ENCODE data around the gene DLL4. TPM values are rescaled to one million over a fixed set of nuclear protein-coding genes. Genes with fewer than 3 reads are reported as not detected.

DLL4 gene
- total and polyA plus RNA-seq, 10 of the 15 experiments (the other 5 are each of a cell fraction or from before 2014, with no cell fraction given), result 0.04 to 0.16 (median 0.09) TPM; not detected in 6

GRCh38 chr15:40978562-40978961 is 49.4 kb downstream of the DLL4 start:
- ChIA-PET SMC1A (ENCODE audit: uncharacterized antibody, unreplicated experiment) (interaction anchor here (1.0 kb wide), 1 partner anchor 19 kb away, joined by 3 read pairs; no protein-coding TSS in a partner anchor), CTCF (no interaction called here)
- TF ChIP-seq E2F4 (IDR thresholded peaks at IDR 0.05; ENCODE audit: low read depth, low read length) (no peak), ZNF24 (IDR thresholded peaks at IDR 0.05) (no peak), NR2F1 (conservative IDR thresholded peaks at IDR 0.05) (no peak), BHLHE40 (IDR thresholded peaks at IDR 0.05; ENCODE audit: borderline replicate concordance in 1 of 2, low read depth in 2 of 2, low read length in 1 of 2) (no peak), GABPA (IDR thresholded peaks at IDR 0.05; ENCODE audit: low read depth) (no peak), ZNF687 (IDR thresholded peaks at IDR 0.05) (no peak), HDAC6 (IDR thresholded peaks at IDR 0.05; ENCODE audit: unreplicated experiment) (no peak), KLF5 (IDR thresholded peaks at IDR 0.05; ENCODE audit: partially characterized antibody) (no peak), POLR2AphosphoS5 (IDR thresholded peaks at IDR 0.05; ENCODE audit: low read length) (no peak), MXI1 (IDR thresholded peaks at IDR 0.05; ENCODE audit: low read depth, low read length) (no peak), CEBPZ (IDR thresholded peaks at IDR 0.05; ENCODE audit: low read depth, low read length) (no peak), RELA (IDR thresholded peaks at IDR 0.05; ENCODE audit: borderline replicate concordance, partially characterized antibody) (no peak), TARDBP (IDR thresholded peaks at IDR 0.05; ENCODE audit: borderline replicate concordance) (no peak), RELB (IDR thresholded peaks at IDR 0.05; ENCODE audit: low read depth) (no peak), MEF2B (IDR thresholded peaks at IDR 0.05; ENCODE audit: partially characterized antibody, poor library complexity, severe bottlenecking) (no peak)

More at GRCh38 chr15:40978562-40978961, 49.4 kb downstream of the DLL4 start:
- H3K4me2 ChIP-seq (ENCODE audit: control insufficient read depth, insufficient read depth), result no peak overlapping the region
- ATAC-seq (no peak), DNase-seq (ENCODE audit: low read depth, low spot score) (no peak), FAIRE-seq (no peak)
- no peaks in the 10 kb centered on the region for H3K79me2 ChIP-seq (ENCODE audit: control insufficient read depth, insufficient read depth, low read length)
- no peak overlapping the region for H3K9ac ChIP-seq (ENCODE audit: control insufficient read depth, insufficient read depth, low read length)
- no peaks in the 10 kb centered on the region for H3K27me3 ChIP-seq (replicated peaks in 1 of 2; ENCODE audit: control insufficient read depth in 2 of 2, insufficient read depth in 2 of 2, low read length in 1 of 2)
- BruUV-seq (replicated peaks), result no TSS peak
- in situ Hi-C loops (cut with MboI) (no loop called here), intact Hi-C loops (cut with micrococcal nuclease; ENCODE audit: unreplicated experiment) (no loop called here)
- H3K4me3 ChIP-seq, result no peak overlapping the region
- ChIA-PET POLR2A (no interaction called here), RAD21 (ENCODE audit: unreplicated experiment) (no interaction called here)
- 93% methylated on average over 4 of the region's 4 CpGs for WGBS (ENCODE audit: insufficient coverage, insufficient replicate concordance, low lambda C conversion rate, missing lambda C conversion rate)
- H3K4me1 ChIP-seq (ENCODE audit: control insufficient read depth, insufficient read depth, low read length), result no peaks in the 10 kb centered on the region
- no peak overlapping the region for H3K27ac ChIP-seq (ENCODE audit: control insufficient read depth, insufficient read depth)
- no peak overlapping the region for H2AFZ ChIP-seq (ENCODE audit: control insufficient read depth, low read depth, low read length)
- no peaks in the 10 kb centered on the region for H3K9me3 ChIP-seq (replicated peaks; ENCODE audit: control insufficient read depth, insufficient read depth, low read length)
- peaks cover 10 to 33% of the 10 kb centered on the region in 2 experiments for H3K36me3 ChIP-seq (ENCODE audit: control insufficient read depth in 2 of 2, insufficient read depth in 2 of 2, low read length in 1 of 2)
- no peaks in the 10 kb centered on the region for H4K20me1 ChIP-seq (ENCODE audit: control insufficient read depth, insufficient read depth)

Measured in GM12878 (cell line).